ENCODE results near the gene ZCCHC17. TPM values are rescaled to one million over a fixed set of nuclear protein-coding genes. Genes with fewer than 3 reads are reported as not detected.
"Not testable (repeated sequence)": the region's sequence is repeated elsewhere in the genome, so short reads cannot be mapped to it uniquely, and the experiment has no call there.

ZCCHC17 gene
- total RNA-seq: 10 to 100 TPM; 24.4 to 29.6 TPM

GRCh38 chr1:31296486-31297276, at the start of gene ZCCHC17, which contains the start of gene SNRNP40:
Gene ZCCHC17, plus strand, starts transcription at chr1:31297032. Its CDS starts 13,067 bp downstream, at chr1:31310099.
Gene SNRNP40, minus strand, starts transcription at chr1:31296788. Its CDS starts 37 bp downstream, at chr1:31296751.
- H3K27me3 Mint-ChIP-seq: no peaks in the 10 kb centered on the region
- no peak within 1 kb of the TSS for H3K4me3 Mint-ChIP-seq
- ChIA-PET POLR2A (interaction anchor here (0.9 to 1.7 kb wide), 8 partner anchors 10 to 1959 kb away, joined by 3 to 5 read pairs (median 4); partner anchors contain the start of gene PEF1), CTCF (interaction anchor here (0.5 to 1.8 kb wide), 8 partner anchors 9 to 347 kb away, joined by 3 to 9 read pairs (median 4); no protein-coding TSS in a partner anchor)
- DNase-seq: peak; percentile 95
- intact Hi-C loops (cut with micrococcal nuclease): loop anchor here (2.0 to 10.0 kb wide), 6 partner anchors 139 to 718 kb away; partner anchors contain the start of genes KHDRBS1 and PUM1
- peaks cover 32% of the 10 kb centered on the region for H3K4me1 Mint-ChIP-seq (ENCODE audit: low read depth)
- H3K36me3 Mint-ChIP-seq: peaks cover 18% of the 10 kb centered on the region
- no peak within 1 kb of the TSS for H3K27ac Mint-ChIP-seq
- no peaks in the 10 kb centered on the region for H3K9me3 Mint-ChIP-seq

GRCh38 chr1:31248276-31248675, 48.6 kb upstream of the ZCCHC17 start:
- ChIA-PET CTCF (no interaction called here), POLR2A (no interaction called here)
- no peak overlapping the region for H3K4me3 Mint-ChIP-seq
- no peaks in the 10 kb centered on the region for H3K27me3 Mint-ChIP-seq
- no peaks in the 10 kb centered on the region for H3K4me1 Mint-ChIP-seq (ENCODE audit: low read depth)
- DNase-seq: no peak
- intact Hi-C loops (cut with micrococcal nuclease): no loop called here
- no peaks in the 10 kb centered on the region for H3K36me3 Mint-ChIP-seq
- H3K9me3 Mint-ChIP-seq: no peaks in the 10 kb centered on the region
- H3K27ac Mint-ChIP-seq: no peak overlapping the region

GRCh38 chr1:31249854-31250253, 47.0 kb upstream of the ZCCHC17 start:
- intact Hi-C loops (cut with micrococcal nuclease): no loop called here
- H3K4me1 Mint-ChIP-seq (ENCODE audit: low read depth): no peaks in the 10 kb centered on the region
- no peak overlapping the region for H3K4me3 Mint-ChIP-seq
- no peaks in the 10 kb centered on the region for H3K36me3 Mint-ChIP-seq
- no peak overlapping the region for H3K27ac Mint-ChIP-seq
- CTCF ChIA-PET: interaction anchor here (0.5 kb wide), 1 partner anchor 87 kb away, joined by 3 read pairs; no protein-coding TSS in a partner anchor
- H3K27me3 Mint-ChIP-seq: no peaks in the 10 kb centered on the region
- POLR2A ChIA-PET: no interaction called here
- H3K9me3 Mint-ChIP-seq: no peaks in the 10 kb centered on the region
- DNase-seq: no peak

- intact Hi-C loops (cut with micrococcal nuclease): no loop called here
- no peak overlapping the region for H3K4me3 Mint-ChIP-seq
- ChIA-PET POLR2A (no interaction called here), CTCF (no interaction called here)
- H3K27me3 Mint-ChIP-seq: no peaks in the 10 kb centered on the region
- H3K27ac Mint-ChIP-seq: no peak overlapping the region
- H3K4me1 Mint-ChIP-seq (ENCODE audit: low read depth): no peaks in the 10 kb centered on the region
- peaks cover 30% of the 10 kb centered on the region for H3K36me3 Mint-ChIP-seq
- no peak for DNase-seq
- no peaks in the 10 kb centered on the region for H3K9me3 Mint-ChIP-seq
Observed at GRCh38 chr1:31257213-31257612, 39.6 kb upstream of the ZCCHC17 start.

GRCh38 chr1:31258581-31258980, 38.3 kb upstream of the ZCCHC17 start:
- POLR2A ChIA-PET: no interaction called here

GRCh38 chr1:31259746-31260145, 37.1 kb upstream of the ZCCHC17 start:
- no peaks in the 10 kb centered on the region for H3K9me3 Mint-ChIP-seq
- CTCF ChIA-PET: no interaction called here
- no peak overlapping the region for H3K4me3 Mint-ChIP-seq
- DNase-seq: no peak
- H3K27ac Mint-ChIP-seq: no peak overlapping the region
- H3K36me3 Mint-ChIP-seq: peaks cover 43% of the 10 kb centered on the region
- no peaks in the 10 kb centered on the region for H3K4me1 Mint-ChIP-seq (ENCODE audit: low read depth)
- H3K27me3 Mint-ChIP-seq: no peaks in the 10 kb centered on the region
- intact Hi-C loops (cut with micrococcal nuclease): no loop called here
- POLR2A ChIA-PET: no interaction called here

More at GRCh38 chr1:31258581-31258980, 38.3 kb upstream of the ZCCHC17 start:
- CTCF ChIA-PET: no interaction called here
- peaks cover 34% of the 10 kb centered on the region for H3K36me3 Mint-ChIP-seq
- no peaks in the 10 kb centered on the region for H3K4me1 Mint-ChIP-seq (ENCODE audit: low read depth)
- DNase-seq: no peak
- intact Hi-C loops (cut with micrococcal nuclease): no loop called here
- H3K9me3 Mint-ChIP-seq: no peaks in the 10 kb centered on the region
- no peak overlapping the region for H3K27ac Mint-ChIP-seq
- no peaks in the 10 kb centered on the region for H3K27me3 Mint-ChIP-seq
- no peak overlapping the region for H3K4me3 Mint-ChIP-seq

- Mint-ChIP-seq H3K4me3 (no peak overlapping the region), H3K9me3 (no peaks in the 10 kb centered on the region), H3K4me1 (ENCODE audit: low read depth) (no peaks in the 10 kb centered on the region), H3K27ac (no peak overlapping the region), H3K27me3 (no peaks in the 10 kb centered on the region), H3K36me3 (peaks cover 59% of the 10 kb centered on the region)
- CTCF ChIA-PET: no interaction called here
- DNase-seq: no peak
- intact Hi-C loops (cut with micrococcal nuclease): no loop called here
- POLR2A ChIA-PET: no interaction called here
Observed at GRCh38 chr1:31261916-31262315, 34.9 kb upstream of the ZCCHC17 start.

- POLR2A ChIA-PET; intact Hi-C loops (cut with micrococcal nuclease); H3K9me3 Mint-ChIP-seq; CTCF ChIA-PET; H3K27ac Mint-ChIP-seq; DNase-seq; H3K27me3 Mint-ChIP-seq; H3K4me1 Mint-ChIP-seq (ENCODE audit: low read depth); H3K4me3 Mint-ChIP-seq: not testable (repeated sequence)
- peaks cover 61% of the 10 kb centered on the region for H3K36me3 Mint-ChIP-seq
Observed at GRCh38 chr1:31262393-31262792, 34.4 kb upstream of the ZCCHC17 start.

GRCh38 chr1:31263408-31263807, 33.4 kb upstream of the ZCCHC17 start:
- no peaks in the 10 kb centered on the region for H3K27me3 Mint-ChIP-seq
- H3K27ac Mint-ChIP-seq: no peak overlapping the region
- peaks cover 59% of the 10 kb centered on the region for H3K36me3 Mint-ChIP-seq
- H3K4me3 Mint-ChIP-seq: no peak overlapping the region
- DNase-seq: no peak
- intact Hi-C loops (cut with micrococcal nuclease): no loop called here
- H3K9me3 Mint-ChIP-seq: no peaks in the 10 kb centered on the region
- POLR2A ChIA-PET: no interaction called here
- CTCF ChIA-PET: no interaction called here
- H3K4me1 Mint-ChIP-seq (ENCODE audit: low read depth): no peaks in the 10 kb centered on the region

GRCh38 chr1:31264790-31265386, 31.9 kb upstream of the ZCCHC17 start:
- Mint-ChIP-seq H3K4me3 (no peak overlapping the region), H3K36me3 (peaks cover 58% of the 10 kb centered on the region), H3K9me3 (no peaks in the 10 kb centered on the region), H3K4me1 (ENCODE audit: low read depth) (no peaks in the 10 kb centered on the region), H3K27ac (no peak overlapping the region), H3K27me3 (no peaks in the 10 kb centered on the region)
- no peak for DNase-seq
- ChIA-PET CTCF (interaction anchor here (0.7 kb wide), 1 partner anchor 20 kb away, joined by 4 read pairs; no protein-coding TSS in a partner anchor), POLR2A (no interaction called here)
- intact Hi-C loops (cut with micrococcal nuclease): no loop called here

- DNase-seq: no peak
- Mint-ChIP-seq H3K27ac (no peak overlapping the region), H3K27me3 (no peaks in the 10 kb centered on the region), H3K4me3 (no peak overlapping the region), H3K36me3 (peaks cover 61% of the 10 kb centered on the region), H3K9me3 (no peaks in the 10 kb centered on the region), H3K4me1 (ENCODE audit: low read depth) (no peaks in the 10 kb centered on the region)
- intact Hi-C loops (cut with micrococcal nuclease): no loop called here
- CTCF ChIA-PET: no interaction called here
- POLR2A ChIA-PET: no interaction called here
Observed at GRCh38 chr1:31266547-31266946, 30.3 kb upstream of the ZCCHC17 start.

GRCh38 chr1:31272369-31272768, 24.5 kb upstream of the ZCCHC17 start:
- no peak for DNase-seq
- POLR2A ChIA-PET: no interaction called here
- no peak overlapping the region for H3K4me3 Mint-ChIP-seq
- H3K36me3 Mint-ChIP-seq: peaks cover 49% of the 10 kb centered on the region
- no peaks in the 10 kb centered on the region for H3K4me1 Mint-ChIP-seq (ENCODE audit: low read depth)
- H3K27me3 Mint-ChIP-seq: no peaks in the 10 kb centered on the region
- intact Hi-C loops (cut with micrococcal nuclease): no loop called here
- CTCF ChIA-PET: no interaction called here
- no peaks in the 10 kb centered on the region for H3K9me3 Mint-ChIP-seq
- H3K27ac Mint-ChIP-seq: no peak overlapping the region

GRCh38 chr1:31273619-31274018, 23.2 kb upstream of the ZCCHC17 start:
- DNase-seq: no peak
- intact Hi-C loops (cut with micrococcal nuclease): no loop called here
- ChIA-PET CTCF (no interaction called here), POLR2A (no interaction called here)
- no peak overlapping the region for H3K4me3 Mint-ChIP-seq
- H3K4me1 Mint-ChIP-seq (ENCODE audit: low read depth): no peaks in the 10 kb centered on the region
- H3K27ac Mint-ChIP-seq: no peak overlapping the region
- peaks cover 47% of the 10 kb centered on the region for H3K36me3 Mint-ChIP-seq
- no peaks in the 10 kb centered on the region for H3K27me3 Mint-ChIP-seq
- H3K9me3 Mint-ChIP-seq: no peaks in the 10 kb centered on the region
